GM18517 (cell line): ENCODE results near the gene GGA3.

Experiments used
- ATAC-seq: cut with Tn5 transposase; IDR thresholded peaks from one replicate; pipeline ENCODE4 v1.9.1; 2021; ENCODE audit warnings: mild to moderate bottlenecking, moderate library complexity; ENCODE audit not compliant: unreplicated experiment

Gene GGA3

DNA sequence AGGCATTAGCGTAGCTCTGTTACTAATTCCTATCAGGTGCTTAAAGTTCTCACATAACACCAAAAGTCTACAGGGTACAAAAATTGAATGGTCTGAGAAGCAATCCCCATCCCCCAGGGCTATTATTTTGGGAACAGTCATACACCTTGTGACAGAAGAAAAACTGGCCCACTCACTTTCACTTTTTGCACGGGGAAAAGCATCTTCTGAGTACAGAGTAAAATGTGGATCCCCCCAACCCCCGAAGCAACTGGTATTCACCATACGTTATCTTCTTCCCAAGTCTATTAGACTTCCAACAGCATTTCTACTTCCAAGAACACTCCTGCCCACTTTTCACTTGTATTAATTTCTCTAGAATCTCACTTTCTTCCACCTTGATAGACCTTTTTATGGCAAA, 11.8 kb downstream of the GGA3 start:
- no peak for ATAC-seq

DNA sequence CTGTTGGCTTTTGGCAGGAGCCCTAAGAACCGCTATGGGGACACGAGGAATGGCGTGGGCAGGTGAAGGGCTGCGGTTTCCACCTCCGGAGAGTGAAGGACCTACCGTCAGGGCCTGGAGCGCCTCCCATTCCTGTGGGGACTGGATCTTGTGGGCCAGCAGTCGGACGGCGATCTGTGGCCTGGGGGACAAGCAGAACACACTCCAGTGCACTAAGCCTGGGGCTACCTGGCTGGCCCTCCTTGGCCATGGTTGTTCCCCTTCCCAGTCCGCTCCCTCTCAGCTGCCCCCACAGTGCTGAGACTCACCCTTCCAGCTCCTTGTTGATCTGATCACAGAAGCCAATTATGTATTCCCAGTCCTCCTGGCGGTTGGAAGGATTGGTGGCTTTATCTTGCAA, 15.0 kb downstream of the GGA3 start:
- ATAC-seq, result no peak

DNA sequence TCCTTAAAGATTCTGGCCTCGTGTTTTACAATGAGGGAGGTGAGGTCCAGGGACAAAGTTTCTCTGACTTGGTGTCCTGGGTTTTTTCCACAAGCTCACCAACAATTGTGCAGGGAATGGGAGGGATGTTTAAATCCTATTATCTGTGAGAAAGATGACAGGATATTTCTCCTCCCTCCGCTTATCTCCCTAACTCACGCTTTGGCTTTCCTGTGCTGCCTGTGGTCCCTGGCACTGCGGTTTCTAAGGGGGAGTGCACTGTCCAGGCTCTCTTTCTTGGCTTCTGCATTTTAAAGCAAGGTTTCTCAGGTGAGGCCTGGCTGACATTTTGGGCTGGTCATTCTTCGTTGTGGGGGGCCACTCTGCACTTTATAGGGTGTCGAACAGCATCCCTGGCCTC, 16.4 kb downstream of the GGA3 start:
- ATAC-seq, result no peak

DNA sequence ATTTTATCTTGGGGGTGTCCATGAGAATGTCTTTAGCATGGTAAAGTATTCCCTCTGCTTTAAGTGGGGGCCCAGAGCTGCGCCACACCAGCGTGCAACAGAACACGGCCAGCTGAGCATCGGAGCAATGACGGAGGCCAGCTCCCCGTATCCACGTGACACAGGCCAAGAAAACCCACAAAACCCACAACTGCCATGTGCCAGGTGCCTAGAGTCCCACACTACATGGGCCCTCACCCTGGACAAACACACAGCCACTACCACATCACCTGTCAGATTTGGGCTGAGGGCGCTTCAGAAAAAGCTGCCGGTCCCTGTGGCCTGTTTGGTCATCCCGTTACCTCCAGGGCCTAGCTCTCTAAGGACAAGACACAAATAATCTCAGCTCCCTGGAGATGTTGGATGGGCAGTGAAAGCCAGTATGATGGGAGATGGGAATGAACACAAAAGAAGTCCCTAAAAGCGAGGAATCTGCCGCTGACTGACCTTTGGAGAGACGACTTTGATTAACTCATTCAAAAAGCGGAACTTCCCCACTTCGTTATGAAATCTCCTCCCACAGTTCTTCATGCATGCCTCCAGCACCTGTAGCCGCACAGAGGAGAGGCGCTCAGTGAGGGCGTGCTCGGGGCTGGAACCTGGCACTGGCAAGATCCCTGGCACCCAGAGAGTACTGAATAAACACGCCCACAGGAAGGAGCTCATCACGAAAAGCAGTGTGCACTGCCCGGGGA, 17.1 kb downstream of the GGA3 start:
- ATAC-seq, result no peak

DNA sequence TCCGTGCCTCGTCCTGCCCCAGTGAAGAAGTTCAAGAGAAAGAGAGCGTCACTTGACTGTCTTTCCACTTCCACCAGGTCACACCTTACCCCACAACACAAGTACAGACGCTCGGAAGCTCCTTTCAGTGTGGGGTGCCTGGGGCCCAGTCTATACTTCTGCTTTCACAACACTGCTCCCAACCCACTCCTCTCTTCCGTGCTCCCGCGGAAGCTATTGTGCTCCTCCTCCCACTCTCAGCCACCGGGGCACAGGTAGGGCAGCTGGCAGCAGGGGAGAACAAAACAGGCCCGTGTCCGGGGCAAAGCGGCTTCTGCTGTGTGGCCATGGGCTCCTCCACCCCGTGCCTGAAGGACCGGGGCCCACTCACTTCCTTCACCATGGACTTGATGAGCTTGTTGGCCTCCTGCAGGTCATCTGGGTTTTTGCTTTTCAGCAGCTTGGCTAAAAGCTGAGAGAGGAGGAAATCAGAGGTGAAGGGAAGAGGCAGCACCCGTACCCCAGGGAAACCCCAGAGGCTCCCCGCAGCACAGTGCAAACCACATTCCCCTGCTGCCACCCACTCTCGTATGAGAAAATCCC, 18.9 kb downstream of the GGA3 start:
- no peak for ATAC-seq

DNA sequence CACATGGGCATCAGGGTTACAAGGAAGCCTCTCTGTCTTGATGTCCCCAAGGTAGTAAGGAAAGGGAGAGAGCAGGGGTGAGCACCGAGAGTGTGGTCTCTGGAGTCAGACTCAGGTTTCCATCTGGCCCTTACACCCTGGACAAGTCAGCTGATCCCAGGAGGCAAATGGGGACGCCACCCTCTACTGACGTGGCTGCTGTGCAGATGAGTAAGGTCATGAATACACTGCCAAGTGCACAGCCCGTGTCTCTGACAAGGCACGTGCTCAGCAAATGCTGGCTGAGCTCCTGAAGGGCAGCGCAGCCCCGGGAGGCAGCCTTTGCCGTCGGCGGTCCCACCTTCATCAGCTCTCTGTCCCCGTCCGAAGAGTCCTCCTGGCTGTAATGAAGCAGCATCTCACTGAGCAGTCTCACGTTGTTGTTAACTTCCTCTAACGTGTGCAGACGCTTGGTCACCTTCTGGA, 19.4 kb downstream of the GGA3 start:
- ATAC-seq, result no peak

DNA sequence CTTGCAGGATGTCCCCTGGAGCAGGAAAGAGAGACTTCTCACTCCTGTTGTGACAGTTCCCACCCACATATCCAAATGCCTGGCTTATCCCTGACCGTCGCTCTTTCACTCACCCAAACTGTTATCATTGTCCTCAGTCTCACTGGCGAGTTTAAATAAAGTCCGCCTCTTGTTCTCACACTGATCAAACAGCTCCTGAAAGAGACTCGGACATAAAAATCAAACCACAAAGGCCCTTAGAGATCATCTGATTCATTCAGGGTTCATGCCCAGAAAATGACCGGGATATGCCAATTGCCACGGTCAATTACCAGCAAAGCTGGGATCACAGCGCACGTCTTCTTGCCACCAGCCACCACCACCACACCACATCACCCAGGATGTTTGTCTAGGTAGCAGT, 19.9 kb downstream of the GGA3 start:
- ATAC-seq, result no peak

DNA sequence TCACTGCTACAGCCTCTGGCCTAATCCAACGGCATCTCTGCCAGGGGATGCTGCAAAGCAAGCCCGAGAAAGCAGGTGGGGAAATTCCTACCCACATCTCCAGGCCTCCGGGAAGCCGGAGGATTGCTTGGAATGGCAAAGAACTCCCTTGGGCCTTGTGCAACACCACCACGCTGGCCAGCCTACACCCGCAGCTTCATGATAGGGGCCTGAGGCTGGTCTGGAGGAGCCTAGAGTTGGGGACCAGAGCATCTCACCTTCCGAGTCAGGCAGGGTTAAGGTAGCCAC, 20.3 kb downstream of the GGA3 start:
- ATAC-seq, result no peak

DNA sequence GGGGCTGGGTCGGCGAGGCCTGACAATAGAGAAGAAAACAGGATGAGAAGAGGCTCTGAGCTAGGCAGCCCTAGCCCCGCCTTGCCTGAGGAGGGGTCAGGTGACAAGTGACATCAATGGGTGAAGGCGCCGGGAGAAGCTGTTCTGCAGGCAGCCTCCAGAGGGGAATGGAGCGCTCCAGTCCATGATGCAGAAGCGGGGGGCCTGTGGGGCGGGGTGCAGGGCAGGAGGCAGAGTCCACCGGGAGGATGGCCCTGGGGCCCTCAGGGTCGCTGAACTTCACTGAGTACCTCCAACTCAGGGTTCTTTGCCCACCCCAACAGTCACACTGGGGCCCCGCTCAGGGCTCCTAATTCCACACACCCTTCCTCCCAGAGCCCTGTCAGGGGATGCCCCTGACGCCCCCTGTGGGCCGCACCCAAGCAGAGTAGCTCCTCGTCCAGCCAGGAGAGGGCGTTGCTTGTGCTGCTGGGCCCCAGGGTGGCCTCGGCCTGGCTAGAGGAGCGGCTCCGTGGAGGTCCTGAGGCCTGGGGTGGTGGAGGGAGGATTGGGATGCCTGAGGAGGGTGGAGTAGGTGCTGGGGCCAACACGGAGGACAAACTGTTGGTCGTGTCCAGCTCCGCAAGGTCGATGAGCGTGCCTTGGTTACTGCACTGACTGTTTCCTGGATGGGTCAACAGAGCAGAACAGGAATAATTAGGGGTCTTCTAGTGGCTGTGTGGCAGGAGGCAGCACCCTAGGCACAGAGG, 20.8 kb downstream of the GGA3 start:
- ATAC-seq, result no peak

DNA sequence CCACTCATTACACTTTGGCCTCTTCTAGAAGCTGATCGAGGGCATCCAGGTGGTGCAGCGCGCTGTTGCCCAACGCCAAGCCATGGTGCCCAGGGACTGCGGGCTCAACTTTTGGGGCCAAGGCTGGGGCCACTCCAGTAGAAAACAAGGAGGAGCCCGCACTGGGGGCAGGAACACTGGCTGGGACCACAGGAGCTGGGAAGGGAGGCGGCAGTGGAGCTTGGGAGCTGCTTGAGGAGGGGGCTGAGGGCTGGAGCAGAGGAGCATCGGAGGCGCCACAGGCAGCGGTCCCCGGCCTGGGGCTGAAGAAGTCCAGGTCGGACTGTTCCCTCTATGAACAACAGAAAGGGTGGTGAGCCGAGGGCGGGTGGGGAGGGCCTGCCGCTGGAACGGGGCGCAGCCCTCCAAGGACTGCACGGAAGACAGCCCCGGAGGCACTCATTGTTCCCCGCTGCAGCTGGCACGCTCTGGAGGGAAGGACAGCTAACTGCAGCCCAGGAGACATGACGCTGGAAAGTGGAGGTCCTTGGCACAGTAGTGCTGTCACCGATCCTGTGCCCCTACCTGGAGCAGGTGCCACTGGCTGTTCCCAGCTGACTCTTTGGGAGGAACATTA, 21.5 kb downstream of the GGA3 start:
- ATAC-seq, result no peak

DNA sequence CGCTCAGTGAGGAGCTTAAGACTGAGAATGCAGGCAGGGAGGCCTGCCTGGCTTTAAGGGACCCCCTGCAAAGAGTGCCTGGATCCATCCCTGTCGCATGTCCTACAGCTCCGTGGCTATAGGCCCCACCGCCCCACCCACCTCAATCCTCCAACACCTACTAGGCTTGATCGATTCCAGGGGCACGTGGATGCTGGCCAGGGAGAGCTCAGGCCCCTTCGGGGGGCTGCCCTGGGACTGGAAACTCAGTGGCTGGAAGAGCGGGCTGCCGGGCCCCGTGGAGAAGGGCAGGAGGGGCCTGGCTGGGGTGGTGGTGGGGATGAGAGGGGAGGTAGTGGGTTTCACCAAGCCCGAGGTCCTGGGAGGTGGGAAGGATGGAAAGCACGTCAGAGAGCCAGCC, 22.2 kb downstream of the GGA3 start:
- no peak for ATAC-seq

DNA sequence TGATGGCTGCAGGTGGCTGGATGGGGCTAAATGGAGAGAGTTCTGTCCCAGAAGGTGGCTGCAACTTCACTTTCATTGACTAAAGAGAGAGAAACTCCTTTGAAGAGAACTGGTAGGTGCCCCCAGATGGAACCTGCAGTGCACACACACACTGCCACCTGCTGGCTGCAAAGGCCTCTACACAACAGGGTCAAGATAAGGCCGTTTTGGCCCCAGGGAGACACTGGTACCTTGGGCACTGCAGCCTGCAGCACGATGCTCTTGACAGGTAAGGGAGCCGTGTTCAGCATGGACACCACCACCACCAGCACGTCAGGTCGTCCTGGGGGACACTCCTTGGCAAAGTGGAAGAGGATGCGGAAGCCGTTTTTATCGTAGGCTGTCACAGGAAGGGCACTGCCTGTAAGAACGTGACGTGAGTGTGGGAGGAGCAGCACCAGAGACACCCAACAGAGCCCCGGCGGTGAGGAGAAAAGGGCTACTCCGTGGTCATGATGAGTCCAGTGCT, 22.7 kb downstream of the GGA3 start:
- no peak for ATAC-seq

DNA sequence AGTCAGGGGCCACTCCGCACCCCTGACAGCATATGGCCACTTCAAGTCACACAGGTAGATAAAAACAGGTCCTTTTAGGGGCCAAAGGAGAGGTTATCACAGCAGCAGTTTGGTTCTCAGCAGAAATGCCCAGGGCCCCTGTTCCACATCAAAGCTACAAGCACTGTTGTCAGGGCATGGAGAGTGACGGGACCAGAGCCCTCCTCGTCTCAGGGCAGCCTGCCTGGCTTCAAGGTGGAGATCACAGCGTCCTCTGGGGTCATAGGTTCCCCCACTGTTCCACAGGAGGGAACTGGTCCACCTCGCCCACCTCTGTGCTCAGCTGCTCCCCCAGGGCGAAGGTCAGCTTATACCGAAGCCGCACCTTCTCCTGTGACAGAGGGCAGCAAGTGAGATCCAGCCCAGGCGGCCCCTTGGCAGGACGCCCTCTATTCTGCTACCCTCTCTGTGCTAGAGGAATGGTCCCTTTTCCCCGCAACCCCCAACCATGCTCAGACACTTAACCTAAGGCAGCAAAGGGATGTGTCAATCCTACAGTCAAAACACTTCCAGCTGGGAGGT, 23.3 kb downstream of the GGA3 start:
- no peak for ATAC-seq

DNA sequence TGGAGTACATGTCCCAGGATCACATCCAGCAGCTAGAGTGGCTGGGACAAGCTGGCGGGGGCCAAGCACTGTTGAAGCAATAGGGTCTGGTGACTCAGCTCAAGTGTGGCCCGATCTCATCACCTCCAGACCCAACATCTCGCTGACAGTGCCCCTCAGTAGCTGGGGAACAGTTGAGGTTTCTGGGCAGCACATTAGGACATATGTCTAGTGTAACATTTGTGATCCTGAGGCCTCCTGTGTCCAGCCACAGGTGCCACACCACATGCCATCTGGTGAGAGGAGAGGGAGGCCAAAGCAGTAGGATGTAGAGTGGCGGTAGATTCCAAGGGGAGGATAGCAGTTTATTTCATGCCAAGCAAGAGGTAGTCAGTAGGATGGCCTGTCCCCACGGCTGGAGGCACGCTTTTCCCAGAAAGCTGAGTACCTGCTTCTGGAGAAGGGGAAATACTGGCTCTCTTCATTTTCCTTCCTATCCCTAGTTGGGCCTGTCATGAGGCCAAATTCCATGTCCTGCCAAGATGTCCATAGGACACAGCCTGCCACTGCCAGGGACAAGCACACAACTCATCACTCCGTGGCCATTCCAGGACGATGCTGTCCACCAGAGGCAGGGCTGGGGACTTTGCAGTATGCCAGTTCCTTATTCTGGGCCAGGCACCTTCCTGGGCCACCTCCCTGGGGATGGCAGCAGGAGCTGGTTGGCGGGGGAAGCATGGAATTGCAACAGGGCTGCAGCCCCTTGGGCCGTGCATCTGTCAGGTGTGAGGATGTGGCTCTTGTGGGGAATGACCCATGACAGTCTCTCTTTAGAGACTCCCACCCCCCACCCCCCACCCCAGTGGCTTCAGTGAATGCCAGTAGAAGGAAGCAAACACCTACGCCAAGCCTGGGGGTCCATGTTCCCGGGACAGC, 24.0 kb downstream of the GGA3 start:
- ATAC-seq, result no peak

DNA sequence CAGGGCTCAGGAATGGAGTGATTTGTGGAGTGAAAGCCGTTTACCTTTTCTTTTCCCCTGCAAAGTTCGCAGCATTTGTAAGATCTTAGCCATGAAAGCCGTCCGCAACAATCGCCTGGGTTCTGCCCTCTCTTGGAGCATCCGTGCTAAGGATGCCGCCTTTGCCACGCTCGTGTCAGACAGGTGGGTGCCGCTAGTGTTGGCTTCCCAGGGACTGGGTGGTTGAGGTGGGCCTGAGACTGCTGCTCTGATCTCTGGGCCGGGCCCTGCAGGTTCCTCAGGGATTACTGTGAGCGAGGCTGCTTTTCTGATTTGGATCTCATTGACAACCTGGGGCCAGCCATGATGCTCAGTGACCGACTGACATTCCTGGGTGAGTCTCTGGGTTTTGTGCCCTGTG, 28.6 kb downstream of the GGA3 start:
- no peak for ATAC-seq

DNA sequence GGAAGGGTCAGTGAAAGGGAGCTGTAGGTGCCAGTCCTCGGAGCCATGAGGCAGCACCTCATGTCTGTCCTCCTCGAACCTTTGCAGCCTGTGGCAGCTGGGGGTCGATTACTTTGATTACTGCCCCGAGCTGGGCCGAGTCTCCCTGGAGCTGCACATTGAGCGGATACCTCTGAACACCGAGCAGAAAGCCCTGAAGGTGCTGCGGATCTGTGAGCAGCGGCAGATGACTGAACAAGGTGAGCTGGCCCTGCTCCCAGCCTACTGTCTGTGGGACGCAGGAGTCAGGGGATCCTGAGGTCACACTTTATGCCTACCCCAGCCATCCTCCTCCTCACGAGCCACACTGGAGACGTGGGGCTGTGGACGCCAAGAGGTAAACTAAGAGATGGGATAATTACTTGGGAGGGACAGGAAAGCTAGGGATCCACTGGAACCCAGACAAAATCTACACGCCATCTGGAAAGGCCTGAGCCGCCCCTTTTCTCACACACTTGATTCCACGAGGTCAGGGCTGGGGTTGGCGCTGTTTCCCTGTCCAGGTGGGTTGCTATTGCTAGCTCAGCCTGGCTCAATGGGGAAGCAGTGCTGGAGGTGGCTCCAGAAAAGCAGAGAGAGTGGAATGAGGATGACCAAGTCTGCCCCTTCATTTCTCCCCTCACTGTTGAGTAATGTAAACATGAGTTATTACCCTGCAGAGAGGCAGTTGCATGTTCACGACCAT, 29.5 kb downstream of the GGA3 start:
- no peak for ATAC-seq

DNA sequence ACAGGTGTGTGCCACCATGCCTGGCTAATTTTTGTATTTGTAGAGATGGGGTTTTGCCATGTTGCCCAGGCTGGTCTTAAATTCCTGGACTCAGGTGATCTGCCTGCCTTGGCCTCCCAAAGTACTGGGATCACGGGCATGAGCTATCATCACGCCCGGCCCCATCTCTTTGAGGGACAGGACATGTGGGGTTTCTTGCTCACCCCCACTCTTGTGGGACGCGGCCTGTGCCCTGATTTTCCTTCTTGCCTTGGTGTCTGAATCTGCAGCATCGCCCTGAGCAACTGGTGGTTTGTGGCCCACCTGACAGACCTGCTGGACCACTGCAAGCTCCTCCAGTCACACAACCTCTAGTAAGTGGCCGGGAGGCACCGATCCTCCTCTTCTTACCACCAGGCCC, 30.3 kb downstream of the GGA3 start:
- ATAC-seq, result no peak

DNA sequence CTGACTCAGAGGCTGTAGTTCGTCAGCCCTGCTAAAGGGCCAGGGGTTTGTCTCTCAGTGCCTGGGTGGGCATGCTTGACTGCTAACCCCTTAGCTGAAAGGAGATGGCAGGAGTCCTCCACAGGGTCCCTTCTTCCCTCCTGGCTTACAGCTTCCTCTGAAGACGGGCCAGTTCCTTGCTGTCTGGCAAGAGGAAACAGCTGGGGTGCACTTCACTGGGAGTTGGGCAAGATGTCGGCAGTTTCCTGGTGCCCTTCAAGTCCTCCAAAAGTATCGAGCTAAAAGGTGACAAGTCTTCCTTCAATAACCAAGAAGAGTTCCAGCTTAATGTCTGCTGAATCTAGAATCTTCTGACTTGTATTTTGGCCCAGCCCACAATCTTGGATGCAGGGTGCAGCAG, 32.6 kb downstream of the GGA3 start:
- no peak for ATAC-seq

DNA sequence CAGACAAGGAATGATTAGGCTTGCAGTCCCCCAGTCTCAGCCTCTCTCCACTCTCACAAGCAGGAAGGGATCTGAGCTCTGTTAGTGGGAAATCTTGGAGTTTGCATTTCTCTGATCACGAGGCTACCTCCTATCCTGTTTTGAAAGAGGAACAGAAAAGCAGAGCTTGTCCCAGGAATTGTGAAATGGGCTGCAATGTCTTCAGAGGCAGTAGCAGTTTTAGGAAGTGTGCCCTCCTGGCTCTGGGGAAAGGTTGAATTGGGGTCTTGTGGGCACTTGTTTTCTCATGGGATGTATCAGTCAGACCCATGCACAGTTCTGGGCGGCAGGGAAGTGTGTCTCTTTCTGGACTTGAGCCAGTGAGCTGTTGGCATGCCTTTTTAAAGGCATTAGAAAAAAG, 33.1 kb downstream of the GGA3 start:
- ATAC-seq, result no peak

DNA sequence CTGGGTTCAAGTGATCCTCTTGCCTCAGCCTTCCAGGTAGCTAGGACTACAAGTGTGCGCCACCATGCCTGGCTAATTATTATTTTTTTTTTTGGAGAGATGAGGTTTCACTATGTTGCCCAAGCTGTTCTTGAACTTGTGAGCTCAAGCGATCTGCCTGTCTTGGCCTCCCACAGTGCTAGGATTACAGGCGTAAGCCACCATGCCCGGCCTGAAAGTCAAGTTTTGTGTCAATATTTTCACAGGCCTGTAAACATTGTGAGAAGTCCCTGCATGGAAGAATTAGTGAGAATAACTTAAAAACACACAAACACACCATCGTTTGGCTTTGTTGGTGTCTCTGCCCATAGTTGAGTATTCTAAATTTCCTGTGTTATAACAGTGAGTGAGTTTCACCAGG, 33.7 kb downstream of the GGA3 start:
- no peak for ATAC-seq
